COLO829 (cell line): ENCODE data around the gene PTPRT.

ENCODE experiments used
- DNase-seq: peaks from one replicate; pipeline ENCODE4 v3.0.0; 2012; ENCODE audit warnings: low spot score

Gene PTPRT

DNA sequence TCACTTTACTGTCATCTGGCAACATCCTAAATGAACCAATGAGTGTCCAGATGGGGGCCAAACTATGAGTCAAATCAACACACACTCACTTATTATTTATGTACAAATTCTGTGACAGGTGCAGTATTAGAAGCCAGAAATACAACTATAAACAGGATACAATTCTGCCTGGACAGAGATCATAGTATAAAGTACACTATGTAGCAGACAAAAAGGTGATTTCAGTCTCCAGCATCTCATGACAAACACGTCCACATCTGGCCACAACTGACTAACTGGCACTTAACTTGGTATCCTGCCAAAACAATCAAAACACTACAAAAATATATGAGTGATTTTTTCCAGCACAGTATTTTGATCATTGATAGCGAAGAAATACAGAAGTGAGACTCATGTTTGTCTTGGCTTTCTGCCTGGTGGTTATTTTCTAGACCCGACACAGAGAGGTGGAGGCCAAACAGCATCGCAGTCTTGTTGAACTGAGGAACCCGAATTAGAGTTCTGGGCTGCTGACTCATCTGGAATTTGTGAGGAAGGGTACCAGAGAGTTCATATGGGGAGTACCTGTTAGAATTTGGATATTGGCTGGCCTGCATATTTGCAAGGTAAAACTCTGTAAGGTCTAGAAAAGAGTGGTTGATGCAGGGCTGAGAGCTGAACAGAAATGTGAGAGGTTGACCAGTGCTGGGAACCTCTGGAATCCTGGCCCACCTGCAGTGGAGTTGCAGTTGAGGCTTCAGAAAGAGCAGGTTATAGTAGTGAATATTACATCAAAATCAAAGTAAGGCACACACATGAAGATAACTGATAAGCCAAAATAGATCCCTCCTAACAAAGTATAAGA lies 475.2 kb downstream of the PTPRT start:
- DNase-seq, result no peak

DNA sequence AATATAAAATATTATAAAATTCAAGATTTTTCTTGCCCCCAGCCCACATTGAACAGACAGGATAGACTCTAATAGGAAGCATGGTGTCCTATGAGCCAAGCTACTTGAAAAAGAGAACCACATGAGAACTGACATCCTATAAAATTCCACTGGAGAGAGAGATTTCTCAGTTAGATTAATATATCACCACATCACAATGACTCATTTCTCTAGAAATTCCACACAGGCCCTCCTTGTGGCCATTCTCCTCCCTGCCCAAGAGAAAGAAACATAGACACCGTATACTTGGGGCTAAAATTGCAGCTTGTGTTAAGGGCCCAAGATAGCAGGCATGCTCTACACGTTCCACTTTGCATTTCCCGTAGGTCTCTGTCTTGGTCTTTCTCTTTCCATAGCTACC lies 481.4 kb downstream of the PTPRT start:
- no peak for DNase-seq

DNA sequence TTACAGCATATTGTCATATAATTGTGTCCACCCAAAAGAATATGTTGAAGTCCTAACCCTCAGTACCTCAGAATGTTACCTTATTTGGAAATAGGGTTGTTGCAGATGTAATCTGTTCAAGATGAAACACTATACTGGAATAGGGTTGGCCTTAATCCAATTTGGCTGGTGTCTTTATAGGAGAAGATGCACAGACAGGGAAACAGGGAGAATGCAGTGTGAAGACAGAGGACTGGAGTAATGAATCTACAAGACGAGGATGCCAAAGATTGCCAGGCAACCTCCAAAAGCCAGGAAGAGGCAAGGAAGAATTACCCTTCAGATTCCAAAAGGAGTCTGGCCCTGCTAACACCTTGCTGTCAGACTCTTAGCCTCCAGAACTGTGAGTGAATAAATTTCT lies 482.9 kb downstream of the PTPRT start:
- no peak for DNase-seq

DNA sequence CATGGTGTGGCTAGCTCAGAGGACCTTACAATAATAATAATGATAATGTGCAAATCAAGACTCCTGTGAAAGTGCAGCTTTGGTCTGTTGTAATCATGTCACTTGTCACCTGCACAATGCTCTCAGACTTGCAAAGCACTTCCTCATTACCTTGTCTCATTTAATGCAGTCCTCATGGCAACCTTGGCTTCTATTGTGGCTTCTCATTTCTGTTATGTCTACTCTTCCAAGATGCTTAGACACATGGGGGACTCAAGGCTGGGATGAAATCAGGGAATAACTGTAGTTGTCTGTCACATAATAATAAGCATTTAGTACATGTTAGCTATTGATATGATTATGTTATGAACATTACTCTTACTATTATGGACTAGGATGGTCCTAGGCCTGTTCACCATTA lies 484.2 kb downstream of the PTPRT start:
- no peak for DNase-seq

DNA sequence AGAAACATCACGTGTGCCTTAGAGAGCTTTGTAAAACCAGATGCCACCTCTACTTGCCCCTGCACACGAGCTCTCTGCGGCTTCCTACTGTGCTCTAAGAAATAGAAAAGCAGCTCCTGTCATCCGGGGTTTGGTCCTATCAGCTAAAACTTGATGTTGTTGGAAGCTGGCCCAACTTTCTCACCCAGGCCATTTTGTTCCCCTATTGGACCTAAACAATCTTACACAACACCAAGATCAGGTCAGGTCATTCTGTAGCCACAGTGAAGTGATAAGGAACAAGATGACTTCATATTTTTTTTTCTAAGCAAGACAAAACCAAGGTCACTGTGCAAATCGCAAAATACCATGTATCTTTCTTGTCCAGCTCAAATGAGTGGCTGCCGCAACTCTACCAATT lies 486.0 kb downstream of the PTPRT start:
- no peak for DNase-seq

DNA sequence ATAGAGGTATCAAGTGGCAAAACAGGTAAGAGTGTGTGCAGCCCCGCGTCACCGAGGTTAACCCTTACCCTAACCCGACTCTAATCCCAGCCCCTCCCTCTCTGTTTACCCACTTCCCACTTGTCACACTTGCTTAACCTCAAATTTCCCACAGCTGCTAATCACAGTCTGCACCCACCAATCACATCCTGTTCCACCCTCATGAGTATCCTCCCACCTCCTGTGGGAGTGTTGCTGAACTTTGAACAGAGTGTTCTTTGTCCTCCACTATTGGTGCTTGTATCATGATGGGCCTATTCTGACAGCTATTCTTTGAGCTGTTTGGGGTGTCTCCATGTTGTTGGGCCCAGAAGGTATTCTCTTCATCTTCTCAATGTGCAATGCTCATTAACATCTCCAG lies 487.8 kb downstream of the PTPRT start:
- no peak for DNase-seq

DNA sequence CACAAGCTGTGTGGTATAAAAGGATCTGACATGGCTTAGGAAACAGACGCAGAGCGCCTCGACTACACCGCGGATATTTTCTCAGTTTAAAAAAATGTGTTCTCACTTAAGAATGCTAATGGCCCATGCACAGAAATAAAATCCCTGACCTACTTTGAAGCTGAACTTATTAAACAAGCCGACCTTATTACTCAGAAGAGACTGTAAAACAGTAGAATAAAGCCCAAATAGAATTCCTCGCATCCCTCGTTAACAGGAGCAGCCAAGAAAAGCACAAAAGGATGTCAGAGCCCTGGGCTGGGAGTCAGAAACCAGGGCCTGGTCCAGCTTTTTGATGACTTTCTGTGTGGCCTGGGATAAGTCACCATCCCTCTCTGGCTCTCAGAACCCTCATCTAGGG lies 489.3 kb downstream of the PTPRT start:
- DNase-seq, result no peak

DNA sequence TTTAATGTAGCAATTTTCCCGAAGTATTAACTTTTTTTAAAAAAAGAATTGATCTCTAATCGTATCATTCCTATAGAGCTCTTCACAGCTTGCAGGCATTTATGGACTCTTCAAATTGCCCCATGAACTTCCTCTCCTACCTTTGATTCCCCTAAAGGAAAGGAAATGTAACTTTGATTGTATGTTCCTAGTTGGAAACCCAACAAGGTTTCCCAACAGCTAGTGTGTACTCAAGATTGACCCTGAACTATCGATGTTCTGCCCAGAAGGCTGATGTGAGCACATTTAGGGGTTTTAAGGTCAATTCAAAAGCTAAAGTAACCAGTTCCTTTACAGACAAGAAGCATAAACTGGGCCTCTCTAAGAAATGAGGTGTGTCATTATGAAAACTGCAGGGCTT lies 491.7 kb downstream of the PTPRT start:
- DNase-seq, result no peak

DNA sequence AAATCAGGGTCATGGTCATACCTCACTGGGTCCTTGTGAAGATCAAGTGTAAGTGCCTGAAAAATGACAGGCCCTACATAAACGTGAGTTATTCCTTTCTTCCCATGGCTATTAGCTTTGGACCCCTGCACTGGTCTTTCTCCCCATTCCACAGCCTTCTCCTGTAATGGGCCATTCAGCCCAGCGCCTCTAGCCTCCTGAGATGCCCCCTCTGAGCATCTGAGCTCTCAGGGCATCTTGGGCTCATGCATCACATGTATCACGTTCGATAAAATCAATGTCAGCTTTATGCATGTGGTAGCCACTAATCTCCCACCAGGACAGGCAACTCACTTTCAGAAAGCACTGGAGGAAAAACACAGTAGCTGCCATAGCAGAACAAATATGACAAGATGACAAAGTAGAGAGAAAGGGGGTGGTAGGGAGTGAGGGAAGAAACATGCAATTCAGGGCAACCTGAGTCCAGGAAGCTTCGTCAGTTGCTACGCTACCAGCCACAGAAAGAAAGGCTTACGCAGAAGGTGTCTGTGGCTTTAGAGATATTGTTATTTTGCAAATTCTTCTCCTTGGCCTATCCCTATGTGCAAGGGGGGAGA lies 498.8 kb downstream of the PTPRT start:
- DNase-seq, result no peak

DNA sequence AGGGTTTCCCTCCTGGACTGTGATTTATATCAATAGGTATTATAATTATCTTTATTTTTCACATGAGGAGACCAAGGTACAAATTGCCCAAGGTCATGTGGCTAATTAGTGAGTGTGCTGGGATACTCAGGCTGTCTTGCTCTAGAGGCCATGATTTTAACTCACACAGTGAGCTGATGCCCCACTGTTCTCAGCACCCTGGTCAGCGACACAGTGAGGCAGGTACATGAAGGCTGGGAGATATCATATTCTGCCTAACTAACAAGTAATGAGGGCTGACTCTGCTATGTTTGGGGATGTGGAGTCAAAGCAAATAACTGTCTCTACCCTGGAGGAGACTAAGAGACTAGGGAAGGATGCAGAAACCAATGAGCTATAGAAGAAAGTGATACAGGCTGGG lies 501.1 kb downstream of the PTPRT start:
- DNase-seq, result no peak

DNA sequence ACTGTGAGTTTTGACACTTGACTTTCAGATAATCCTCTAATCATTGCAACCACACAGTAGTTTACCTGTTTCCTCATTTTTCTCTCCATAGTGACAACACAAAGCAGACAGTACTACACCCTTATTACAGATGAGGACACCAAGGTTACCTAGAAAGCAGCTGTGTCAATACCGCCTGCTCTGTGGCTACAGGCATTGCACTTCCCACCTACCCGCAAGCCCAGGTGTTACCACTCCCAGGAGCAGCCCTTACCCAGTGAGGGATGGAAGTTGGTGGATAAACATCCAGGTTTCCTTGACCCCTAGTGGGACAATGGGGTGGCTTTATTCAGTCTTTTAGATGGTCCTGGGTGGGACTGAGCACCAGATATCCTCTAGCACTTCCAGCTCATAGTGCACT lies 503.6 kb downstream of the PTPRT start:
- DNase-seq, result no peak

DNA sequence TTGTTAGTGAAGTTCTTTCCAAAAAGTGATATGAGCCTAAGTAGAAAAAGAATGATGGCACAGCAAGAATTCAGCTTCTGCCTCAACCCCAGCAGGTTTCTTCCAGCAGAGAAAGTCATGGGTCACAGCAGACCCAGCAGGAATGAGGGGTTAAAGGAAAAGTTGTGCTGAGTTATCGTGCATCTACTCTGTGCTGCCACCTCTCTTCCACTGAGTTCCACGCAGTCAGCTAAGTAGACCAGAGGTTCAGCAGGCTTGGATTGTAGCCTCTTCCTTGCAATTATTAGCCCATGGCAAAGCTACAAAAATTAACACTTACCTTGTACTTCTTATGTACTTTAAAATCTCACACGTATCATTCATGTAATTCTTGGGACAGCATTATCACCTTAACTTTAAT lies 510.8 kb downstream of the PTPRT start:
- DNase-seq, result no peak

DNA sequence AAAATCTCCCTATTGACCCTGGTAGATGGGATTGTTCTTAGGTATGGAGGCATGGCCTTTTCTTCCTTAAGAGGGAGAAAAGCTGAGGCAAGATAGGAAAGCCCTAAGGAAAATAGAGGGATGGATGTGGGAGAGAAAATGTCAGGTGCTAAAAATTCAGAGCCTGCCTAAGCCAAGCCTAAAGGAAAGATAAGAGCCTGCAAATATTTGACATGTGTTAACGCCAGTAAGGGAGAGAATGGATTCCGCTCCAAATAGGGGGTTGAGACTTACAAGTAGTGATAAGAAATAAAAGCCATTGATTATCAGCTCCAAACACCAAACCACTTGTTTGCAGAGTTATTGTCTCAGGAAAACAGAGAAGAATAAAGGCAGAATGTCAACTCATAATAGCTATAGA lies 533.6 kb downstream of the PTPRT start:
- no peak for DNase-seq

DNA sequence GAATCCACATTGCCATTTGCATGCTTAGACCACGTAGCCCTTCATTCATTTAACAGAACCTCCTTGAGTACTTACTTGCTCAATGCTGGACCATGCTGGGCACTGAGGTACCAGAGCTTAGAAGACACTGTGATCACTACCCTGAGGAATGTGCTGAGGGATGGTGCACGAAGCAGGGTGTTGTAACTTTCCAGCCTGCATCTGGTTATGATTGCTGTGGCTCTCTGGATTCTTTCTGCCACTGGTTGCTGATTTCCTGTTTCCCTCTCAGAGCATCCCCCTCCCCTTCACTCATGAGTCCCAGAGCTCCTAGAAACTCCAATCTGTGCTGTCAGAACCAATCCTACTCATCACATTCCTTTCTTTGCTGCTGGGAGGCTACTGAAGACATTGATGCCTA lies 537.4 kb downstream of the PTPRT start:
- no peak for DNase-seq

DNA sequence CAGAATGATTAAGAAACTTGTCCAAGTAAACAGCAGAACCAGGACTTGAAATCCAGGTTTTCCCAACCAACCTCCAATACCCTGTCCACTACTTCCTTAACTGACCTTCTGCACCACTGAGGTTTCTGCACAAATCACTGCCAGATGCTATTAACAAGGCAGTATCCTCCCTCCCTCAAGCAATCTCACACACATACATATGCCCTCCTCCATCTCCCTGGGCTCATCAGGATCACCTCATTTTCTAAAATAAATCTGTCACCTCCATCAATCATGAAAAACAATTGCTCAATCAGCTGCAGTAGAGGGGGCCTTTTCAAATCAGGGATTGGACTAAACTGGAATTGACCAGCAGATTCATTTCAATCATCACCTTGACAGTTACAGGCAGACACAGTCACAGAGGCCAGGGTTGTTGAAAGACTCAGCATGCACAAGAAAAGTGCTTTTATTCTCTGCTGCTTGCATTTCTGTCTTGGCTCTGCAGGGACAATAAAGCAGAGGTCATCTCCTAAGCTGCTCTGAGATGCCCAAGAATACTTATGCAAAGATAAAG lies 539.4 kb downstream of the PTPRT start:
- no peak for DNase-seq

DNA sequence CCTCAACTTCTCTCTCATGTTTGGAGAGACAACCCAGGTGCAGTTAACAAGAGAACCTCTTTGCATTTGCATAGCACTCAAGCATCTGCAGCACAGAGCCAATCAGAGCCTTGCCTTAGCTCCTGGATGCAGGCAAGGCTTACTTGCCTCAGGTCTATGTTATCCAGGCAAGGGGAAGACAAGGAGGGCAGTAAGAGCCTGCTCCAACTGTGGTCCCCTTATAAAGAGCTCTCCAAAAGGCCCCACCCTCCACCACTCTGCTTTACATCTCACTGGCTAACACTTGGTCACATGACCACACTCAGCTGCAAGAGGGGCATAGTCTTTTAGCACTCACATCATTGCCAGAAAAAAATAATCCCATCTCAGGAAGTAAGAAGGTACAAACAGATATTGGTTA lies 540.0 kb downstream of the PTPRT start:
- no peak for DNase-seq

DNA sequence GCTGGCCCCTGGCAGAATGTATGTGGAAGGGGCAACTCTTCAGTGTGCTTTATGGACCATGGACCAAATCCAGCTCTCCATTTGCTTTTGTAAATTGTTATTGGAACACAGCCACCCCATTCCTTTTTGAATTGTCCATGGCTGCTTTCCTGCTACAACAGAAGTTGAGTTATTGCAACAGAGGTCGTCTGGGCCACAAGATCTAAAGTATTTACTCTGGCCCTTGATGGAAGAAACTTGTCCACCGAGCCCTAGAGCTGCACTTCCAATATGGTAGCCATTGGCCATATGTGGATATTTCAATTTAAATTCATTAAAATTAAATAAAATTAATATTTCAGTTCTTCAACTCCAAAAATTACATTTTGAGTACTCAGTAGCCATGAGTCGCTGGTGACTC lies 543.5 kb downstream of the PTPRT start:
- no peak for DNase-seq

DNA sequence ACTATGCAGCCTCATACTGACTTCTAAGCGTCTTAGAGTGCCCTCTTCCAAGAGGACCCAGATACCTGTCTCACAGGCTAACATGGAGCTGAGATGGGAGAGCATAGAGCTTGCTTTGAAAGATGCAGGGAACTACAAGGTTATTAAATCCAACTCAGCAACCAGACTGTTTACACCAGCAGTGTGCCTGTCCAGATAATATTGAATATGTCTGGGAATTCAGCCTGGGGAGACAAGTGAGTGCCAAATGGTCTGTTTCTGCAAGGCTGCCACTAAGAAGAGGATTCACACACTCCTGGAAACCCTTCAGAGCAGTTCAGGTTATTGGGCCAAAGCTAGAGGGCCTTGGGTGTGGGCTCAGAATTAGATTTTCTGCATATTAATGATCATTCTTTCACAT lies 547.8 kb downstream of the PTPRT start:
- no peak for DNase-seq

DNA sequence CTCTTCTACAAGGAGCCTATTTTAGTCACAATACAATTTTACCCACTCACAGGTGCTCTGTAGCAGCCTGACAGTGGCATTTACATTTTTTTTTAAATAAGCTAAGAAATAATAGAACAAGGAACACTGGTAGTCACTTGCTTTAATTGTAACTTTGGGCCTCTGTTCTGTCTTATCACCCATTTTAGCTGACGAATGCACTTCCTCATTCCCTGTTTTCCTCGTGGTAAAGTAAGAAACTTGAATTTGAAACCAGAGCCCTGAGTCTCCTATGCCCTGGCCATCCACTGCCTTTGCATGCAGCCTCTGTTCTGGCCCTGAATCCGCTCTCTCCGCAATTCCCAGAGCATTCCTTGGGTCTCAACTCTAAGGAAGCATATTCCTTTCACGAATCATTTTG lies 550.6 kb downstream of the PTPRT start:
- no peak for DNase-seq

DNA sequence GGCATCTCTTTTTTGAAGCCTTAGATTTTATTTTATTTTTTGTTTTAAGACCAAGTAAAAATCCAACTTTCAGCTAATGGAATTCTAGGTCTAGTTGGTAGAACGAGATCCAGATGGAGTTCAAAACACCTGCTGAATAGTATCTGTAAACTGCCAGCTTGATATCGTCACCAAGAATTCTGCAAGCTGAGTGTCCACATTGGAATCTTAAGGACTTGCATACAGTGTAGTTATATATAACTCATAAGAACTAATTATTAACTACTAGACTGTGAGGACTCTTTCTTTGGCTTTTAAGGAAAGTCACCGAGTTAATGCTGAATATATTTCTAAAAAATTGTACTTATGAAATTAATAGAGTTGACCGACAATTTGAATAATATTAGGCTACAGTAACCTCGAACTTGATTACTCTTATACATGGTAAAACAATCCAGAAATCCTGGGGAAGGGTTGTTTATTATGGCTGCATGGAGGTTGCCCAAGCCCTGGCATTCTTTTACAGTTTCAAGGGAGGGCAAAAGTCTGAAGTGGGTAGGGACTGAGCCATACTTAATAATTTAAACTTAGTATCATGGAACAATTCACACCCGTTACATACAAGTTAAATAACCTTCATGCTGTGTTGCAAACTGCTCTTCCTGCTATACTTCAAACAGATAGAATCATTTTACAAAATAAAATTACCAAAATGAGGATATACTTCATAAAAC lies 553.9 kb downstream of the PTPRT start:
- DNase-seq, result no peak

DNA sequence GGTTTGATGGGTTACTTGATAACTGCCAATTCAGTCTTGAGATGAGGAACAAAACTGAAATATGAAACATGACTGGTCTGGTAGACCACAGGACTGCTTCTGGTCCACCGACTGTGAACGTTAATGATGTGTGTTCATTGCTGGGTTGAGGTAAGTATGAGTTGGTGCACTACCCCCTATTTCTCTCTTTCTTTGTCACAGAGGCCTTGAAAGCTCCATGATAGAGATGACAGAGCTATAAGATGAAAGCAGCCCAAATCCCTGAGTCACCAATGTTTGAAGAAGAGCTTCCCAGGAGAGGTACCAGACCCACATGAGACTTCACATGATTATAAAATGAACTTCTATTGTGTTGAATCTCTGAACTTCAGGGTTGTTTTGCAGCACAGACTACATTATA lies 555.5 kb downstream of the PTPRT start:
- DNase-seq, result no peak

DNA sequence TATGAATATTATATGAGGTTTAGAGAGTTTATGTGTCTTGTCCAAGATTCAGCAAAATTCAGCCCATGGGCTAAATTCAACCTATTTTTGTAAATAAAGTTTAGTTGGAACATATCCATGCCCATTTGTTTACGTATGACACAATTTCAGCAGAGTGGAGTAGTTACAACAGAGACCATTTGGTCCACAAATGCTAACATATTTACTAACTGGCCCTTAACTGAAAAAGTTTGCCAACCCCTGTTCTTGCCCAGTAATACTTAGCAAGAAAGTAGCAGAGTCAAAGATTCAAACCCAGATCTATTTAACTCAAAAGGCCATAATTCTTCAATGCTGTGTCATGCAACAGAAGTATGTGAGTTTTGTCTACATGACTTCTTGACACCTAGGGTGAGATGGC lies 561.0 kb downstream of the PTPRT start:
- DNase-seq, result no peak

DNA sequence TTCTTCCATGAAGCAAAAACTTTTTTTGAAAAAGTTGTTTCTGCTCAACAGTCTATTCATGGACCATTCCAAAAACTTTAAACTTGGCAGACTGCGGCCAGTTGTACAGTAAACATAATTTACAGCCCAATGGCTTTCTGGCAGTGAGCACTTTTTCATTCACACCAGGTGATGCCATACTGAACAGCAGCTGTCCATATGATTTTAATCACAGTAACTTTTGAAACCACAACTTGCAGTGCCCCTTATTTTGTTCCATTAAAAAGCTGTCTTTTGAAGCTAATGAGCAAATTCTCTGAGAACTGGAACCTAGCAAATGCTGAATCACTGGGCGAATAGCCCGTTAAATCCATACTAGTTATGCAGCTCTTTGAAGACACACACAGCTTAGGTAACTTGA lies 576.6 kb downstream of the PTPRT start:
- DNase-seq, result no peak
